ENCODE measurements around the gene CTSD. TPM values are rescaled to one million over a fixed set of nuclear protein-coding genes. Genes with fewer than 3 reads are reported as not detected.
A peak's percentile ranks its signal among the peaks of the same experiment; 100 is the strongest.

The CTSD gene
- total RNA-seq, 1 donor from 2014 or later = 940 TPM

GRCh38 chr11:1756791-1757771 lies 6.6 kb downstream of the CTSD start:
- no peak for DNase-seq (ENCODE audit: low spot score)

- no peak for DNase-seq (ENCODE audit: low spot score)
Observed at GRCh38 chr11:1755692-1756561, 7.8 kb downstream of the CTSD start.

- no peak for DNase-seq (ENCODE audit: low spot score)
Observed at GRCh38 chr11:1755344-1755691, 8.4 kb downstream of the CTSD start.

GRCh38 chr11:1754376-1755150 lies 9.2 kb downstream of the CTSD start:
- no peak for DNase-seq (ENCODE audit: low spot score)

- no peak for DNase-seq (ENCODE audit: low spot score)
Observed at GRCh38 chr11:1753929-1754305, 9.8 kb downstream of the CTSD start.

GRCh38 chr11:1753229-1753928 lies 10.3 kb downstream of the CTSD start:
- DNase-seq (ENCODE audit: low spot score) = no peak

GRCh38 chr11:1752907-1753228 lies 10.9 kb downstream of the CTSD start:
- DNase-seq (ENCODE audit: low spot score) = no peak

- DNase-seq (ENCODE audit: low spot score) = no peak
Observed at GRCh38 chr11:1751999-1752906, 11.5 kb downstream of the CTSD start.

GRCh38 chr11:1751531-1751921 lies 12.2 kb downstream of the CTSD start:
- no peak for DNase-seq (ENCODE audit: low spot score)

GRCh38 chr11:1750840-1751530 lies 12.7 kb downstream of the CTSD start:
- no peak for DNase-seq (ENCODE audit: low spot score)

- DNase-seq (ENCODE audit: low spot score) = no peak
Observed at GRCh38 chr11:1750481-1750839, 13.3 kb downstream of the CTSD start, which contains the start of gene IFITM10. IFITM10 (minus strand) TSS chr11:1750595; CDS start chr11:1750442, 153 bp downstream.

GRCh38 chr11:1749395-1750351 lies 14.1 kb downstream of the CTSD start:
- DNase-seq (ENCODE audit: low spot score) = no peak

GRCh38 chr11:1748636-1749394 lies 14.9 kb downstream of the CTSD start:
- DNase-seq (ENCODE audit: low spot score) = peak; percentile 84

- peak; percentile 88 for DNase-seq (ENCODE audit: low spot score)
Observed at GRCh38 chr11:1747753-1748635, 15.7 kb downstream of the CTSD start.

GRCh38 chr11:1746956-1747752 lies 16.6 kb downstream of the CTSD start:
- DNase-seq (ENCODE audit: low spot score) = peak; percentile 86
